GM11168 (cell line): ENCODE measurements around the gene EIPR1.

Experiments
- in situ Hi-C: fragments of 300-500 bp; cut with MboI; formaldehyde crosslinking; loops from one replicate; pipeline ENCODE4 v1.12.0; 2022; ENCODE audit warnings: low sequenced_read_pairs; ENCODE audit not compliant: unreplicated experiment

EIPR1 gene

GRCh38 chr2:3309496-3310355 is 67.9 kb downstream of the EIPR1 start:
- in situ Hi-C loops: no loop called here

GRCh38 chr2:3307901-3308300 is 69.7 kb downstream of the EIPR1 start:
- in situ Hi-C loops: no loop called here

GRCh38 chr2:3307236-3307635 is 70.4 kb downstream of the EIPR1 start:
- in situ Hi-C loops: no loop called here

- in situ Hi-C loops: no loop called here
Measured at GRCh38 chr2:3305952-3306351, 71.7 kb downstream of the EIPR1 start.

GRCh38 chr2:3305431-3305830 is 72.2 kb downstream of the EIPR1 start:
- in situ Hi-C loops: no loop called here

GRCh38 chr2:3303583-3304406 is 73.8 kb downstream of the EIPR1 start:
- in situ Hi-C loops: no loop called here

GRCh38 chr2:3302751-3303582 is 74.7 kb downstream of the EIPR1 start:
- in situ Hi-C loops: no loop called here

GRCh38 chr2:3302421-3302750 is 75.2 kb downstream of the EIPR1 start:
- in situ Hi-C loops: no loop called here

GRCh38 chr2:3301001-3301400 is 76.6 kb downstream of the EIPR1 start:
- in situ Hi-C loops: no loop called here

GRCh38 chr2:3300224-3300995 is 77.2 kb downstream of the EIPR1 start:
- in situ Hi-C loops: no loop called here

- in situ Hi-C loops: no loop called here
Measured at GRCh38 chr2:3299703-3300102, 77.9 kb downstream of the EIPR1 start.

- in situ Hi-C loops: no loop called here
Measured at GRCh38 chr2:3299130-3299529, 78.5 kb downstream of the EIPR1 start.

GRCh38 chr2:3298191-3298590 is 79.4 kb downstream of the EIPR1 start:
- in situ Hi-C loops: no loop called here

- in situ Hi-C loops: no loop called here
Measured at GRCh38 chr2:3297523-3297922, 80.1 kb downstream of the EIPR1 start.

GRCh38 chr2:3296182-3296972 is 81.2 kb downstream of the EIPR1 start:
- in situ Hi-C loops: no loop called here

GRCh38 chr2:3294493-3294892 is 83.1 kb downstream of the EIPR1 start:
- in situ Hi-C loops: no loop called here

GRCh38 chr2:3294069-3294468 is 83.5 kb downstream of the EIPR1 start:
- in situ Hi-C loops: no loop called here

- in situ Hi-C loops: no loop called here
Measured at GRCh38 chr2:3293221-3293620, 84.4 kb downstream of the EIPR1 start.

- in situ Hi-C loops: no loop called here
Measured at GRCh38 chr2:3292416-3292815, 85.2 kb downstream of the EIPR1 start.
